ENCODE measurements around the gene METAP2.

METAP2 gene

GRCh38 chr12:95431120-95431519 lies 42.8 kb upstream of the METAP2 start:
- H3K4me1 ChIP-seq (ENCODE audit: control insufficient read depth, low read length) = peaks cover 22% of the 10 kb centered on the region
- no peak overlapping the region for H3K4me3 ChIP-seq (ENCODE audit: low read length)
- H3K4me2 ChIP-seq (ENCODE audit: low read length) = no peak overlapping the region
- TF ChIP-seq EZH2phosphoT487 (IDR thresholded peaks at IDR 0.05; ENCODE audit: borderline replicate concordance, low read length) (no peak), CTCF (IDR thresholded peaks at IDR 0.05; ENCODE audit: low read depth, low read length, poor library complexity, severe bottlenecking) (no peak)
- no peak overlapping the region for H3K27ac ChIP-seq (ENCODE audit: low read depth, low read length)
- H3F3A ChIP-seq (ENCODE audit: control insufficient read depth, insufficient read depth) = 0 out of 2 replicates have a peak, but pooled peaks cover 5% of the 10 kb centered on the region
- no peaks in the 10 kb centered on the region for H4K20me1 ChIP-seq (ENCODE audit: control insufficient read depth, insufficient read depth, low read depth, low read length)
- H3K27me3 ChIP-seq (ENCODE audit: control insufficient read depth, low read length) = no peaks in the 10 kb centered on the region
- H3K36me3 ChIP-seq (ENCODE audit: control insufficient read depth, low read length) = no peaks in the 10 kb centered on the region
- no peaks in the 10 kb centered on the region for H3K9me3 ChIP-seq (ENCODE audit: control insufficient read depth, insufficient read depth, low read length)
- H3K9me2 ChIP-seq (replicated peaks; ENCODE audit: control insufficient read depth, low read length) = no peaks in the 10 kb centered on the region
- H3K79me2 ChIP-seq (ENCODE audit: control insufficient read depth, low read length) = no peaks in the 10 kb centered on the region

DNA sequence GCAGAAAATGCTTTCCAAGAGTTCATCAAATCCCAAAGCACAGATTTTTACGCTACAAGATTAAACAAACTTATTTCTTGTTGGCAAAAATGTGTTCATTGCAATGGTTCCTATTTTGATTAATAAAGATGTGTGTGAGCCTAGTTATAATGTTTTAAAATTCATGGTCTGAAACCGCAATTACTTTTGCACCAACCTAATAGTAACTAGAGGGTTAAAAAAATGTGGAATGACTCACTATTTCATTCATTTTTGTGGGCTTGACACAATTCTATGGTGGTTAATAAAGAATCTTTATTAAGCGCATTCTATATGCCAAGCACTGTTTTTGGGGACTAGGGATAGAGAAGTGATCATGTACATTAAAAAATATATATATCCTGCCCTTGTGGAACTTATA lies 38.6 kb upstream of the METAP2 start:
- no peaks in the 10 kb centered on the region for H3K27me3 ChIP-seq (ENCODE audit: control insufficient read depth, low read length)
- H3K79me2 ChIP-seq (ENCODE audit: control insufficient read depth, low read length) = no peaks in the 10 kb centered on the region
- H3F3A ChIP-seq (ENCODE audit: control insufficient read depth, insufficient read depth) = peaks cover 20% of the 10 kb centered on the region
- H3K4me3 ChIP-seq (ENCODE audit: low read length) = no peak overlapping the region
- H3K9me2 ChIP-seq (replicated peaks; ENCODE audit: control insufficient read depth, low read length) = no peaks in the 10 kb centered on the region
- H4K20me1 ChIP-seq (ENCODE audit: control insufficient read depth, insufficient read depth, low read depth, low read length) = no peaks in the 10 kb centered on the region
- H3K4me2 ChIP-seq (ENCODE audit: low read length) = no peak overlapping the region
- H3K36me3 ChIP-seq (ENCODE audit: control insufficient read depth, low read length) = no peaks in the 10 kb centered on the region
- H3K27ac ChIP-seq (ENCODE audit: low read depth, low read length) = no peak overlapping the region
- H3K9me3 ChIP-seq (ENCODE audit: control insufficient read depth, insufficient read depth, low read length) = no peaks in the 10 kb centered on the region
- TF ChIP-seq CTCF (IDR thresholded peaks at IDR 0.05; ENCODE audit: low read depth, low read length, poor library complexity, severe bottlenecking) (no peak), EZH2phosphoT487 (IDR thresholded peaks at IDR 0.05; ENCODE audit: borderline replicate concordance, low read length) (no peak)
- peaks cover 38% of the 10 kb centered on the region for H3K4me1 ChIP-seq (ENCODE audit: control insufficient read depth, low read length)

DNA sequence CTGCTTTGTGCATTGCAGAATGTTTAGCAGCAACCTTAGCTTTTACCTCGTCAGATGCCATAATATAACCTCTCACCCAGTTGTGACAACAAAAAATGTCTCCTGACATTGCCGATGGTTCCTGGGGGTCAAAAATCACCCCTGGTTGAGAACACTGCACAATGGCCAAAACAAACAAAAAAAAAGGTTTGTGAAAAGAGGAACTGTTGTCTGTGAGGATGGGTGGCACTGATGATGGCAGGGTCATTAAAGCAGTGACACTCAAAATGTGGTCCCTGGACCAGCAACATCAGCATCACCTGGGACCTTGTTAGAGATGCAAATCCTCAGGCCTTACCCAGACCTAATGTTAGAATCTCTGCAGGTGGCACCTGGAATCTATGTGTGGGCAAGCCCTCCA lies 36.4 kb upstream of the METAP2 start:
- peaks cover 52% of the 10 kb centered on the region for H3K4me1 ChIP-seq (ENCODE audit: control insufficient read depth, low read length)
- no peaks in the 10 kb centered on the region for H4K20me1 ChIP-seq (ENCODE audit: control insufficient read depth, insufficient read depth, low read depth, low read length)
- peaks cover 26% of the 10 kb centered on the region for H3F3A ChIP-seq (ENCODE audit: control insufficient read depth, insufficient read depth)
- H3K9me3 ChIP-seq (ENCODE audit: control insufficient read depth, insufficient read depth, low read length) = no peaks in the 10 kb centered on the region
- TF ChIP-seq EZH2phosphoT487 (IDR thresholded peaks at IDR 0.05; ENCODE audit: borderline replicate concordance, low read length) (no peak), CTCF (IDR thresholded peaks at IDR 0.05; ENCODE audit: low read depth, low read length, poor library complexity, severe bottlenecking) (no peak)
- H3K27ac ChIP-seq (ENCODE audit: low read depth, low read length) = peak overlapping the region; percentile 89
- peak overlapping the region; percentile 42 for H3K4me2 ChIP-seq (ENCODE audit: low read length)
- no peaks in the 10 kb centered on the region for H3K36me3 ChIP-seq (ENCODE audit: control insufficient read depth, low read length)
- no peaks in the 10 kb centered on the region for H3K9me2 ChIP-seq (replicated peaks; ENCODE audit: control insufficient read depth, low read length)
- no peaks in the 10 kb centered on the region for H3K79me2 ChIP-seq (ENCODE audit: control insufficient read depth, low read length)
- H3K4me3 ChIP-seq (ENCODE audit: low read length) = peak overlapping the region; percentile 9
- H3K27me3 ChIP-seq (ENCODE audit: control insufficient read depth, low read length) = no peaks in the 10 kb centered on the region

Measured in DOHH2 (cell line).